DOHH2 (cell line): ENCODE measurements around the gene TTI1.

Source experiments
- H3F3A ChIP-seq: fragments of 200-600 bp; sonication (generic), shearing (Covaris generic); 2 replicates; pipeline ENCODE4 v1.6.0; 2016; ENCODE audit warnings: antibody characterized with exemption, mild to moderate bottlenecking; ENCODE audit not compliant: control insufficient read depth, insufficient read depth
- H3K27ac ChIP-seq: fragments of 200-600 bp; sonication (generic); 2 replicates; pipeline ENCODE4 v1.5.1; 2014; ENCODE audit warnings: low read depth, mild to moderate bottlenecking, low read length, moderate library complexity
- H3K27me3 ChIP-seq: fragments of 200-600 bp; sonication (generic); 2 replicates; pipeline ENCODE4 v1.6.1; 2014; ENCODE audit warnings: mild to moderate bottlenecking, low read length, mixed read lengths; ENCODE audit not compliant: control insufficient read depth
- H3K36me3 ChIP-seq: fragments of 200-600 bp; sonication (generic); 2 replicates; pipeline ENCODE4 v1.6.1; 2014; ENCODE audit warnings: mild to moderate bottlenecking, low read length, moderate library complexity, mixed read lengths; ENCODE audit not compliant: control insufficient read depth
- H3K4me1 ChIP-seq: fragments of 200-600 bp; sonication (generic); 2 replicates; pipeline ENCODE4 v1.6.1; 2014; ENCODE audit warnings: mild to moderate bottlenecking, low read length, mixed read lengths; ENCODE audit not compliant: control insufficient read depth
- H3K4me2 ChIP-seq: fragments of 200-600 bp; sonication (generic); 2 replicates; pipeline ENCODE4 v1.6.0; 2014; ENCODE audit warnings: mild to moderate bottlenecking, low read length, moderate library complexity
- H3K4me3 ChIP-seq: fragments of 200-600 bp; sonication (generic); 2 replicates; pipeline ENCODE4 v1.5.1; 2014; ENCODE audit warnings: mild to moderate bottlenecking, low read length, mixed read lengths
- H3K79me2 ChIP-seq: fragments of 200-600 bp; sonication (generic); 2 replicates; pipeline ENCODE4 v1.6.1; 2014; ENCODE audit warnings: mild to moderate bottlenecking, low read length, mixed read lengths; ENCODE audit not compliant: control insufficient read depth
- H3K9me2 ChIP-seq: fragments of 200-600 bp; sonication (generic); replicated peaks from 2 replicates; pipeline ENCODE4 v1.6.1; 2014; ENCODE audit warnings: mild to moderate bottlenecking, low read length, mixed read lengths; ENCODE audit not compliant: control insufficient read depth
- H3K9me3 ChIP-seq: fragments of 200-600 bp; sonication (generic); 2 replicates; pipeline ENCODE4 v1.6.1; 2014; ENCODE audit warnings: antibody characterized with exemption, low read length, mixed read lengths; ENCODE audit not compliant: control insufficient read depth, insufficient read depth
- H4K20me1 ChIP-seq: fragments of 200-600 bp; sonication (generic); 2 replicates; pipeline ENCODE4 v1.6.0; 2014; ENCODE audit warnings: low read depth, mild to moderate bottlenecking, antibody characterized with exemption, low read length, moderate library complexity; ENCODE audit not compliant: control insufficient read depth, insufficient read depth
- EZH2phosphoT487 ChIP-seq: fragments of 200-600 bp; sonication (generic); IDR thresholded peaks from 2 replicates; pipeline ENCODE4 v1.6.1; 2017; ENCODE audit warnings: borderline replicate concordance, mild to moderate bottlenecking, antibody characterized with exemption, low read length, moderate library complexity, mixed read lengths
- TF ChIP-seq, protein P1 (sequence below): fragments of 200-600 bp; sonication (generic); IDR thresholded peaks from one replicate; pipeline ENCODE4 v1.5.1; 2014; ENCODE audit warnings: antibody characterized with exemption, mild to moderate bottlenecking, low read depth, low read length; ENCODE audit not compliant: poor library complexity, severe bottlenecking

Gene TTI1

DNA sequence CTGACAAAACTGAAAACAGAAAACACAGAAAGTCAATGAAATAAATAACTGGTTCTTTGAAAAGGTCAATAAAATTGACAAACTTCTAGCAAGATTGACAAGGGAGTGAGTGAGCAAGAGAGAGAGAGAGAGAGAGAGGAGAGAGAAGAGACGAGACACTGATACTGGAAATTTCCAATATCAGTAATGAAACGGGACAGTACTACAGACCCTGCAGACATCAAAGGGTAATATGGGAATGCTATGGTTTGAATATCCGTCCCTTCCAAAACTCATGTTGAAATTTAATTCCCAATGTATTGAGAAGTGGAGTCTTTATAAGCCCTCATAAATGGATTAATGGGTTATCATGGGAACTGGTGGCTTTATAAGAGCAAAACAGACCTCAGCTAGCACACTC is 3.8 kb downstream of the TTI1 start:
- Histone ChIP-seq H3K4me2 (no peak overlapping the region), H4K20me1 (peaks cover 2% of the 10 kb centered on the region; the same call in 1 of the 2 replicates), H3K27ac (no peak overlapping the region)

DNA sequence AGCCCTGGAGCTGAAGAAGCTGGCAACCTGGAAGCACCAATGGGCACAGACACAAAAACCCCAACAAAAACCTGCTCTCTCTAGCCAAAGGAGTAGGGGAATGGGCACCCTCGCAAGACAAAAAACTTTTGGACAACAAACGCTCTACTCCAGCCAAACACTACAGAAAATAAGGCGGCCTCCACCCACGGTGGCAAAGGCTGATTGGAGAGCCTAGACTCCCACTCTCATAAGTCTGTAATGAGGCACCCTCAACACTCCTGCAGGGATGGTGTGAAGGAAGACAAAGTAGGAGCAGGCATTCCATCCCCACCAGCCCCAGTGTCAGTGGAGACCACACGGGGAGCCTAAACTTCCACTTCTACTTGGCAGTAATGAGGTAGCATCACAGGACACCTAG is 8.8 kb downstream of the TTI1 start:
- Histone ChIP-seq H3K9me3 (no peaks in the 10 kb centered on the region), H3K36me3 (peaks cover 55% of the 10 kb centered on the region), H3K27me3 (no peaks in the 10 kb centered on the region), H3K9me2 (no peaks in the 10 kb centered on the region), H3K4me3 (no peak overlapping the region), H3K27ac (no peak overlapping the region), H3K4me1 (peaks cover 27% of the 10 kb centered on the region), H3F3A (no peaks in the 10 kb centered on the region), H3K4me2 (0 out of 2 replicates have a peak overlapping the region, but pooled peaks have one; percentile 1), H3K79me2 (peaks cover 98% of the 10 kb centered on the region), H4K20me1 (peaks cover 2% of the 10 kb centered on the region; the same call in 1 of the 2 replicates)
- no peak for TF ChIP-seq EZH2phosphoT487
- TF ChIP-seq, protein P1, sequence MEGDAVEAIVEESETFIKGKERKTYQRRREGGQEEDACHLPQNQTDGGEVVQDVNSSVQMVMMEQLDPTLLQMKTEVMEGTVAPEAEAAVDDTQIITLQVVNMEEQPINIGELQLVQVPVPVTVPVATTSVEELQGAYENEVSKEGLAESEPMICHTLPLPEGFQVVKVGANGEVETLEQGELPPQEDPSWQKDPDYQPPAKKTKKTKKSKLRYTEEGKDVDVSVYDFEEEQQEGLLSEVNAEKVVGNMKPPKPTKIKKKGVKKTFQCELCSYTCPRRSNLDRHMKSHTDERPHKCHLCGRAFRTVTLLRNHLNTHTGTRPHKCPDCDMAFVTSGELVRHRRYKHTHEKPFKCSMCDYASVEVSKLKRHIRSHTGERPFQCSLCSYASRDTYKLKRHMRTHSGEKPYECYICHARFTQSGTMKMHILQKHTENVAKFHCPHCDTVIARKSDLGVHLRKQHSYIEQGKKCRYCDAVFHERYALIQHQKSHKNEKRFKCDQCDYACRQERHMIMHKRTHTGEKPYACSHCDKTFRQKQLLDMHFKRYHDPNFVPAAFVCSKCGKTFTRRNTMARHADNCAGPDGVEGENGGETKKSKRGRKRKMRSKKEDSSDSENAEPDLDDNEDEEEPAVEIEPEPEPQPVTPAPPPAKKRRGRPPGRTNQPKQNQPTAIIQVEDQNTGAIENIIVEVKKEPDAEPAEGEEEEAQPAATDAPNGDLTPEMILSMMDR, result no peak

More for the DNA sequence above, 3.8 kb downstream of the TTI1 start:
- Histone ChIP-seq H3K9me3 (no peaks in the 10 kb centered on the region), H3K9me2 (no peaks in the 10 kb centered on the region), H3K36me3 (peaks cover 49% of the 10 kb centered on the region), H3F3A (no peaks in the 10 kb centered on the region), H3K4me3 (no peak overlapping the region), H3K4me1 (peaks cover 42% of the 10 kb centered on the region), H3K27me3 (no peaks in the 10 kb centered on the region), H3K79me2 (peaks cover 99% of the 10 kb centered on the region)
- TF ChIP-seq, protein P1, result no peak
- TF ChIP-seq EZH2phosphoT487, result no peak

DNA sequence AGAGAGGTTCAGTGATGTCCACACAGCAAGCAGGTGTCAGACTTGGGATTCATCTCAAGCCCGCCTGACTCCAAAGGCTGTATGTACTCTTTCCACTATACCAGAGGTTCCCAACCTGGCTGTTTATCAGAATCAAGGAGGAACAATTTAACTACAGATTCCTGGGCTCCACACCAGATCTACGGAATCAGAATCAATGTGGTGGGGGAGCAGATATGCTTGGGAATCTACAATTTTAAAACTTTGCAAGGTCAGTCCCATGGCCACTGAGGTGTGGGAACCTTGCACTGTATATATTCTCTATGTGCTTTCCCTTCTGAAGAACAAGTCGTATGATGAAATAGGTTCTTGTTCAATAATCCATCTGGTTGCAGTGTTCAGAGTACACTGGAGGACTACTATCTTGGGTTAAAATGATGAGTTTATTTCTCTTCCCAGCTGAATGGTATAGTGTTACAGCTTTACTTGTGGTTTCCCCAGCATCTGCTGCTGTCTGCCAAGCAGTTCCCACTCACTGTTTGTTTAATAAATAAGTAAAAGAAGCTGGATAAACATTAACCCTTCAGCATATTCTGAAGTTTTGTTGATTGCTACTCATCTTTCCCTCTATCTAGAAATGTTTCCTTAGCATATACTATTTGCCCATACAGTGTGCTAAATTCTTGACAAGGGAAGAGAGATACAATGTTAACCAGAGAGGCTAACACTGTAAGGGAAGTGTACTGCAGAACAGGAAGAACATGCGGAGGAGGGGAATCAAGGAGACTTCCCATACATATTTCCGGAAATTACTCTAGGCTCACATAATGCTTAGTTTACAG is 9.9 kb downstream of the TTI1 start:
- Histone ChIP-seq H3K79me2 (peaks cover 98% of the 10 kb centered on the region), H3K9me2 (no peaks in the 10 kb centered on the region), H3K9me3 (no peaks in the 10 kb centered on the region), H3K27ac (no peak overlapping the region; the same call in 1 of the 2 replicates), H4K20me1 (peaks cover 2% of the 10 kb centered on the region; the same call in 1 of the 2 replicates), H3K4me1 (peaks cover 27% of the 10 kb centered on the region), H3F3A (no peaks in the 10 kb centered on the region), H3K36me3 (peaks cover 58% of the 10 kb centered on the region), H3K27me3 (no peaks in the 10 kb centered on the region), H3K4me3 (peak overlapping the region; percentile 40), H3K4me2 (peak overlapping the region; percentile 53)
- TF ChIP-seq EZH2phosphoT487, result no peak
- TF ChIP-seq, protein P1, result no peak
